Endothelial cell of umbilical vein (primary cell): ENCODE measurements around the gene AGBL3. TPM values are rescaled to one million over a fixed set of nuclear protein-coding genes. Genes with fewer than 3 reads are reported as not detected.

Experiments used
- BruUV-seq: library from RNA; stranded (reverse); fragments of 400-500 nt; replicated peaks from 2 replicates; lab custom pipeline; 2021; lab: Mats Ljungman, UMichigan
- CTCF ChIA-PET: fragments of 300-600, 350-600 bp; sonication (Branson Sonifier 250); formaldehyde crosslinking; loops from one replicate; lab custom pipeline; 2021; ENCODE audit warnings: antibody characterized with exemption, inconsistent platforms; lab: Charles Lee
- POLR2A ChIA-PET: fragments of 300-600, 350-600 bp; sonication (Branson Sonifier 250); formaldehyde crosslinking; loops from one replicate; lab custom pipeline; 2021; ENCODE audit warnings: antibody characterized with exemption, inconsistent platforms; lab: Charles Lee
- DNase-seq: peaks from one replicate; pipeline ENCODE4 v3.0.0-alpha.2; 2011; ENCODE audit warnings: low read depth, low spot score
- FAIRE-seq: peaks from 2 replicates; lab custom pipeline; 2011; peaks lifted over from hg19 to GRCh38; lab: Jason Lieb, UNC
- H2AFZ ChIP-seq: 2 replicates; pipeline ENCODE4 v1.6.0; 2012; ENCODE audit warnings: low read depth, low read length, control low read depth, inconsistent platforms
- H3K27ac ChIP-seq: 2 replicates; pipeline ENCODE4 v1.5.1; 2011; ENCODE audit warnings: low read depth, mild to moderate bottlenecking, control low read depth, low read length, moderate library complexity; ENCODE audit not compliant: insufficient read depth
- H3K27me3 ChIP-seq, 2 experiments: 2 replicates each; pipeline versions ENCODE4 v1.6.0 to v1.6.1; 2011; ENCODE audit warnings: low read length in 2 of 2, mixed read lengths in 1 of 2; ENCODE audit not compliant: control insufficient read depth in 2 of 2, insufficient read depth in 2 of 2
- H3K36me3 ChIP-seq, 2 experiments: 2 replicates in 1 of 2; 3 replicates in 1 of 2; pipeline ENCODE4 v1.5.1; 2011; ENCODE audit warnings: low read length in 2 of 2, mild to moderate bottlenecking in 1 of 2, moderate library complexity in 1 of 2; ENCODE audit not compliant: control insufficient read depth in 2 of 2, insufficient read depth in 2 of 2; ENCODE audit errors: extremely low read depth in 1 of 2
- H3K4me1 ChIP-seq: 3 replicates; pipeline ENCODE4 v1.5.1; 2011; ENCODE audit warnings: mild to moderate bottlenecking, low read length; ENCODE audit not compliant: control insufficient read depth, insufficient read depth; ENCODE audit errors: extremely low read depth
- H3K4me2 ChIP-seq: 2 replicates; pipeline ENCODE4 v1.6.1; 2011; ENCODE audit warnings: low read length, control low read depth, mixed read lengths; ENCODE audit not compliant: insufficient read depth
- H3K4me3 ChIP-seq, 3 experiments: fragments of 200-600 bp in 1 of 3; sonication (generic), shearing (Covaris generic) in 1 of 3; replicated peaks in 1 of 3; 2 replicates each; pipeline ENCODE4 v1.5.1; 2011 to 2016; ENCODE audit warnings: control low read depth in 3 of 3, low read length in 3 of 3, mild to moderate bottlenecking in 2 of 3, inconsistent platforms in 1 of 3, low read depth in 1 of 3, moderate library complexity in 1 of 3; ENCODE audit not compliant: insufficient read depth in 1 of 3
- H3K79me2 ChIP-seq: 2 replicates; pipeline ENCODE4 v1.6.0; 2012; ENCODE audit warnings: low read length, inconsistent platforms; ENCODE audit not compliant: control insufficient read depth, insufficient read depth
- H3K9ac ChIP-seq: replicated peaks from 2 replicates; pipeline ENCODE3; 2011; ENCODE audit warnings: low read length, control low read depth; ENCODE audit not compliant: insufficient read depth; ENCODE audit errors: extremely low read depth
- H3K9me1 ChIP-seq: replicated peaks from 3 replicates; pipeline ENCODE4 v1.6.0; 2011; ENCODE audit warnings: mild to moderate bottlenecking, low read length; ENCODE audit not compliant: control insufficient read depth, insufficient read depth; ENCODE audit errors: extremely low read depth
- H3K9me3 ChIP-seq: replicated peaks from 2 replicates; pipeline ENCODE4 v1.5.1; 2012; ENCODE audit warnings: low read length, inconsistent platforms; ENCODE audit not compliant: control insufficient read depth, insufficient read depth
- H4K20me1 ChIP-seq: replicated peaks from 2 replicates; pipeline ENCODE3; 2011; ENCODE audit warnings: mild to moderate bottlenecking, low read length; ENCODE audit not compliant: control insufficient read depth, insufficient read depth; ENCODE audit errors: extremely low read depth
- FOS ChIP-seq: IDR thresholded peaks from 2 replicates; pipeline ENCODE4 v1.6.1; 2011; ENCODE audit warnings: mild to moderate bottlenecking, low read length, moderate library complexity, borderline replicate concordance; ENCODE audit not compliant: insufficient read depth
- GATA2 ChIP-seq: IDR thresholded peaks from 2 replicates; pipeline ENCODE4 v1.7.0; 2011; ENCODE audit warnings: low read depth, mild to moderate bottlenecking, moderate library complexity, mixed read lengths, low read length; ENCODE audit not compliant: insufficient read length, insufficient read depth
- POLR2A ChIP-seq: IDR thresholded peaks from 2 replicates; pipeline ENCODE4 v1.6.1; 2012; ENCODE audit warnings: low read depth, mild to moderate bottlenecking, control low read depth, low read length
- dilution Hi-C: fragments of 300-500 bp; cut with MboI; formaldehyde crosslinking; loops from one replicate; pipeline ENCODE4 v1.15.0; 2019; ENCODE audit warnings: low sequenced_read_pairs; ENCODE audit not compliant: extremely low pct_ligation_motif_present
- intact Hi-C: fragments of 100-400 bp; cut with micrococcal nuclease; formaldehyde crosslinking; loops from one replicate; pipeline ENCODE4 v1.10.0; 2022
- polyA plus RNA-seq, 4 experiments: library from polyadenylated mRNA; depleted of rRNA in 3 of 4; stranded (reverse) in 3 of 4; unstranded in 1 of 4; fragments of >200 nt; gene quantifications; 2 replicates each; pipeline versions ENCODE4 v1.2.1 to v1.2.3, GENCODE V29; 2011 to 2012; ENCODE audit warnings: missing spikeins in 1 of 4
- total RNA-seq: library from RNA; stranded (reverse); gene quantifications from 2 replicates; pipeline ENCODE4 v1.2.3, GENCODE V29; 2021
- TF ChIP-seq, protein P1 (sequence below): IDR thresholded peaks from 2 replicates; pipeline ENCODE4 v1.6.1; 2011; ENCODE audit not compliant: insufficient read depth, insufficient read length
- TF ChIP-seq, protein P2 (sequence below), 2 donors: IDR thresholded peaks; 1 replicate in 1 of 2; 2 replicates in 1 of 2; pipeline ENCODE4 v1.5.1; 2011; ENCODE audit warnings: low read length in 2 of 2, mild to moderate bottlenecking in 2 of 2, moderate library complexity in 2 of 2, control low read depth in 1 of 2, inconsistent platforms in 1 of 2, low read depth in 1 of 2; ENCODE audit not compliant: insufficient read depth in 1 of 2; ENCODE audit errors: extremely low read depth in 1 of 2

Gene AGBL3
- total and polyA plus RNA-seq, 2 donors (not counting 3 experiments of a cell fraction or from before 2014, with no cell fraction given) = 0.97 to 3.2 TPM

DNA sequence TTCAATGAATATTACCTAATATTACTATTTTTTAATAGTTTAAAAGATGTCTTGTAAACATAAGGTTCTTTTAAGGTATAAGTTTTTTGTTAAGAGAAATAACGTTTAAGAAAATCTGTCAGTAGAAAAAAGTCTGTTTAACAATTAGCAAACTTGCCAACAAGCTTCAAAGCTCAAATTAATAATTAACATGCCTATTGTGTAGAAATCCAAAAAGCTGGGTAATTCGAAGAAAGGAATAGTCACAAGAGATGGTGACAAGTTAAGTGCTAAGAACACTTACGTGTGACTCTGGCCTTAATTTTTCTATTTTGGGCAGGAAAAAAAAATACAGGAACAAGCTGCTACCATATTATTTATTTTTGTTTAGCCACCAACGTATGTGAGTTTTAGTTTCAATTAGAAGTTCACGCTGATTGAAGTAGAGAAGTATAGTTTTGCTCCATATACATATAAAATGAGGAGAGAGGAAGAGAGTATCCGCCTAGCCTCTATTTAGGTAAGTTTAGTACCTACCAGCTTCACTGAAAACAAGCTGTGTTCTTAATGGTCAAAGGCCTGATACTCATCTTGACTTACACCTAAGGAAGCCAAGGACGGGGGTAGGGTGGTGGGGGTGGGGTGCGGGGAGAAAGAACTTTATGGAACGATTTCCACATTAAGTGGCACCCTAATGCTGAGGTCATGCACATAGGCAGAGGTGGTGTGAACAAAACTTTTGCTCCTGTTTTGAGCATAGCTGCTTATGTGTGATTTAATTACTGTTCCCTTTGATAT is 43.4 kb upstream of the AGBL3 start:
- no peaks in the 10 kb centered on the region for H3K9me3 ChIP-seq
- no peaks in the 10 kb centered on the region for H4K20me1 ChIP-seq
- H3K4me2 ChIP-seq = no peak overlapping the region
- CTCF ChIA-PET = interaction anchor here (0.6 to 1.5 kb wide), 7 partner anchors 15 to 310 kb away, joined by 3 to 6 read pairs (median 4); no protein-coding TSS in a partner anchor
- TF ChIP-seq GATA2 (no peak), POLR2A (no peak)
- DNase-seq (no peak), FAIRE-seq (no peak)
- no TSS peak for BruUV-seq
- POLR2A ChIA-PET = no interaction called here
- intact Hi-C loops = loop anchor here (1.0 to 5.0 kb wide), 3 partner anchors 76 to 310 kb away; no protein-coding TSS in a partner anchor
- peaks cover 16 to 19% of the 10 kb centered on the region in 2 experiments for H3K36me3 ChIP-seq
- no peak overlapping the region for H3K4me3 ChIP-seq
- H3K27me3 ChIP-seq = no peaks in the 10 kb centered on the region
- H3K79me2 ChIP-seq = no peaks in the 10 kb centered on the region
- H3K27ac ChIP-seq = no peak overlapping the region
- dilution Hi-C loops = no loop called here
- H3K4me1 ChIP-seq = peaks cover 11% of the 10 kb centered on the region
- H2AFZ ChIP-seq = no peak overlapping the region
- no peaks in the 10 kb centered on the region for H3K9me1 ChIP-seq
- H3K9ac ChIP-seq = no peak overlapping the region

DNA sequence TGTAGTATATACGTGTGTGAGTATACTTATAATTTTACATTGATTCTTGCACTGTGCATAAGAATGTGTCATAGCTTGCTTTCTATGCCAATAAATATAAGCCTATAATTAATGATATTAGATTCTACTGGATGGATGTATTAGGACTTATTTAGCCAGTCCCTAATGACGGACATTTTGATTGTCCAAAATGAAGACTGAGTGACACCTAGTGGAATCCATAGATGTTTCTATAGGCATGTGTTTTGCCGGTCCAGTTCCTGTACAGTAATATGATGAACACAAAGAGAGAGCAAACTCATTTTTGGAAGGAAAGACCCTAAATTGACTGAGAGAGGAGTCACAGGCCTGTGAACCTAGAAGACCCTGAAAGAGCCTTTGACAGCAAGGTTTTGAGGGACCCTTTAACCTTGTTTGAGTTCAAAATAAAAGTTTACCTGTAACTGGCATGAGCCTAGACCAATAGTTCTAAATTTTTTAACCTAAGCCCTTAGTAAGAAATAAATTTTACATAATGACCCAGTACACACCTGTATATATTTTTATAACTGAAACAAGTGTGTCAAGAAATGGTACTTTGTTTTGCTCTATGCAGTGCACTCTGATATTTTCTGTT is 42.4 kb upstream of the AGBL3 start:
- POLR2A ChIA-PET = no interaction called here
- Histone ChIP-seq H4K20me1 (no peaks in the 10 kb centered on the region), H3K4me2 (no peak overlapping the region), H3K9me3 (no peaks in the 10 kb centered on the region), H3K36me3 (peaks cover 16 to 25% of the 10 kb centered on the region in 2 experiments), H3K9me1 (no peaks in the 10 kb centered on the region), H3K27ac (no peak overlapping the region), H2AFZ (no peak overlapping the region), H3K4me1 (peaks cover 11% of the 10 kb centered on the region), H3K27me3 (no peaks in the 10 kb centered on the region), H3K79me2 (no peaks in the 10 kb centered on the region), H3K4me3 (no peak overlapping the region), H3K9ac (no peak overlapping the region)
- dilution Hi-C loops (no loop called here), intact Hi-C loops (loop anchor here (1.0 to 5.0 kb wide), 3 partner anchors 77 to 311 kb away; no protein-coding TSS in a partner anchor)
- TF ChIP-seq, protein P1, sequence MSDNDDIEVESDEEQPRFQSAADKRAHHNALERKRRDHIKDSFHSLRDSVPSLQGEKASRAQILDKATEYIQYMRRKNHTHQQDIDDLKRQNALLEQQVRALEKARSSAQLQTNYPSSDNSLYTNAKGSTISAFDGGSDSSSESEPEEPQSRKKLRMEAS = no peak
- TF ChIP-seq, protein P2, sequence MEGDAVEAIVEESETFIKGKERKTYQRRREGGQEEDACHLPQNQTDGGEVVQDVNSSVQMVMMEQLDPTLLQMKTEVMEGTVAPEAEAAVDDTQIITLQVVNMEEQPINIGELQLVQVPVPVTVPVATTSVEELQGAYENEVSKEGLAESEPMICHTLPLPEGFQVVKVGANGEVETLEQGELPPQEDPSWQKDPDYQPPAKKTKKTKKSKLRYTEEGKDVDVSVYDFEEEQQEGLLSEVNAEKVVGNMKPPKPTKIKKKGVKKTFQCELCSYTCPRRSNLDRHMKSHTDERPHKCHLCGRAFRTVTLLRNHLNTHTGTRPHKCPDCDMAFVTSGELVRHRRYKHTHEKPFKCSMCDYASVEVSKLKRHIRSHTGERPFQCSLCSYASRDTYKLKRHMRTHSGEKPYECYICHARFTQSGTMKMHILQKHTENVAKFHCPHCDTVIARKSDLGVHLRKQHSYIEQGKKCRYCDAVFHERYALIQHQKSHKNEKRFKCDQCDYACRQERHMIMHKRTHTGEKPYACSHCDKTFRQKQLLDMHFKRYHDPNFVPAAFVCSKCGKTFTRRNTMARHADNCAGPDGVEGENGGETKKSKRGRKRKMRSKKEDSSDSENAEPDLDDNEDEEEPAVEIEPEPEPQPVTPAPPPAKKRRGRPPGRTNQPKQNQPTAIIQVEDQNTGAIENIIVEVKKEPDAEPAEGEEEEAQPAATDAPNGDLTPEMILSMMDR (IDR thresholded peaks at IDR 0.05; ENCODE audit: extremely low read depth in 1 of 2, insufficient read depth in 1 of 2, low read depth in 1 of 2, low read length in 2 of 2) = peak; percentile 13 to 21
- no peak for TF ChIP-seq FOS
- BruUV-seq = no TSS peak
- peak; percentile 55 for DNase-seq
- CTCF ChIA-PET = interaction anchor here (0.6 to 1.5 kb wide), 5 partner anchors 10 to 311 kb away, joined by 3 to 6 read pairs (median 4); no protein-coding TSS in a partner anchor
- FAIRE-seq = no peak
